ENCODE measurements around the gene RBPJ. TPM values are rescaled to one million over a fixed set of nuclear protein-coding genes. Genes with fewer than 3 reads are reported as not detected.

The RBPJ gene
- total and polyA plus RNA-seq, 2 of the 8 experiments (the other 6 are each of a cell fraction or from before 2014, with no cell fraction given), result 65.5 to 217 TPM

DNA sequence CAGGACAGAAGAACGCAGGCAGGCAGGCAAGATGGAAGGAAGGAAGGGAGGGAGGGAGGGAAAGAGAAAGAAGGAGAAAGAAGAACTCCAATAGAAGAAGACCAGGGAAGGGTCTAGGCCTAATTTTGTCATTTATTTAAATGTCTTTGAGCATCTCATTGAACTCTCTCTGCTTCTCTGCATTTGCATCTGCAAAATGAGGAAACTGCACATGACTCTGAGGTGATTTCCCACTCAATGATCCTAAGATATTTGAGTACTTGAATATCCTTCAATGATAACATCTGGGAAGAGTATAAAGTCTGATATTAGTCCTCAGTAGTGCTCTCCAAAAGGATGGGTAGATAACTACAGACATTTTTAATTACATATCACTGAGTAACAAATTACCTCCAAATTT is 33.1 kb upstream of the RBPJ start (continued):
- TF ChIP-seq, protein P1, sequence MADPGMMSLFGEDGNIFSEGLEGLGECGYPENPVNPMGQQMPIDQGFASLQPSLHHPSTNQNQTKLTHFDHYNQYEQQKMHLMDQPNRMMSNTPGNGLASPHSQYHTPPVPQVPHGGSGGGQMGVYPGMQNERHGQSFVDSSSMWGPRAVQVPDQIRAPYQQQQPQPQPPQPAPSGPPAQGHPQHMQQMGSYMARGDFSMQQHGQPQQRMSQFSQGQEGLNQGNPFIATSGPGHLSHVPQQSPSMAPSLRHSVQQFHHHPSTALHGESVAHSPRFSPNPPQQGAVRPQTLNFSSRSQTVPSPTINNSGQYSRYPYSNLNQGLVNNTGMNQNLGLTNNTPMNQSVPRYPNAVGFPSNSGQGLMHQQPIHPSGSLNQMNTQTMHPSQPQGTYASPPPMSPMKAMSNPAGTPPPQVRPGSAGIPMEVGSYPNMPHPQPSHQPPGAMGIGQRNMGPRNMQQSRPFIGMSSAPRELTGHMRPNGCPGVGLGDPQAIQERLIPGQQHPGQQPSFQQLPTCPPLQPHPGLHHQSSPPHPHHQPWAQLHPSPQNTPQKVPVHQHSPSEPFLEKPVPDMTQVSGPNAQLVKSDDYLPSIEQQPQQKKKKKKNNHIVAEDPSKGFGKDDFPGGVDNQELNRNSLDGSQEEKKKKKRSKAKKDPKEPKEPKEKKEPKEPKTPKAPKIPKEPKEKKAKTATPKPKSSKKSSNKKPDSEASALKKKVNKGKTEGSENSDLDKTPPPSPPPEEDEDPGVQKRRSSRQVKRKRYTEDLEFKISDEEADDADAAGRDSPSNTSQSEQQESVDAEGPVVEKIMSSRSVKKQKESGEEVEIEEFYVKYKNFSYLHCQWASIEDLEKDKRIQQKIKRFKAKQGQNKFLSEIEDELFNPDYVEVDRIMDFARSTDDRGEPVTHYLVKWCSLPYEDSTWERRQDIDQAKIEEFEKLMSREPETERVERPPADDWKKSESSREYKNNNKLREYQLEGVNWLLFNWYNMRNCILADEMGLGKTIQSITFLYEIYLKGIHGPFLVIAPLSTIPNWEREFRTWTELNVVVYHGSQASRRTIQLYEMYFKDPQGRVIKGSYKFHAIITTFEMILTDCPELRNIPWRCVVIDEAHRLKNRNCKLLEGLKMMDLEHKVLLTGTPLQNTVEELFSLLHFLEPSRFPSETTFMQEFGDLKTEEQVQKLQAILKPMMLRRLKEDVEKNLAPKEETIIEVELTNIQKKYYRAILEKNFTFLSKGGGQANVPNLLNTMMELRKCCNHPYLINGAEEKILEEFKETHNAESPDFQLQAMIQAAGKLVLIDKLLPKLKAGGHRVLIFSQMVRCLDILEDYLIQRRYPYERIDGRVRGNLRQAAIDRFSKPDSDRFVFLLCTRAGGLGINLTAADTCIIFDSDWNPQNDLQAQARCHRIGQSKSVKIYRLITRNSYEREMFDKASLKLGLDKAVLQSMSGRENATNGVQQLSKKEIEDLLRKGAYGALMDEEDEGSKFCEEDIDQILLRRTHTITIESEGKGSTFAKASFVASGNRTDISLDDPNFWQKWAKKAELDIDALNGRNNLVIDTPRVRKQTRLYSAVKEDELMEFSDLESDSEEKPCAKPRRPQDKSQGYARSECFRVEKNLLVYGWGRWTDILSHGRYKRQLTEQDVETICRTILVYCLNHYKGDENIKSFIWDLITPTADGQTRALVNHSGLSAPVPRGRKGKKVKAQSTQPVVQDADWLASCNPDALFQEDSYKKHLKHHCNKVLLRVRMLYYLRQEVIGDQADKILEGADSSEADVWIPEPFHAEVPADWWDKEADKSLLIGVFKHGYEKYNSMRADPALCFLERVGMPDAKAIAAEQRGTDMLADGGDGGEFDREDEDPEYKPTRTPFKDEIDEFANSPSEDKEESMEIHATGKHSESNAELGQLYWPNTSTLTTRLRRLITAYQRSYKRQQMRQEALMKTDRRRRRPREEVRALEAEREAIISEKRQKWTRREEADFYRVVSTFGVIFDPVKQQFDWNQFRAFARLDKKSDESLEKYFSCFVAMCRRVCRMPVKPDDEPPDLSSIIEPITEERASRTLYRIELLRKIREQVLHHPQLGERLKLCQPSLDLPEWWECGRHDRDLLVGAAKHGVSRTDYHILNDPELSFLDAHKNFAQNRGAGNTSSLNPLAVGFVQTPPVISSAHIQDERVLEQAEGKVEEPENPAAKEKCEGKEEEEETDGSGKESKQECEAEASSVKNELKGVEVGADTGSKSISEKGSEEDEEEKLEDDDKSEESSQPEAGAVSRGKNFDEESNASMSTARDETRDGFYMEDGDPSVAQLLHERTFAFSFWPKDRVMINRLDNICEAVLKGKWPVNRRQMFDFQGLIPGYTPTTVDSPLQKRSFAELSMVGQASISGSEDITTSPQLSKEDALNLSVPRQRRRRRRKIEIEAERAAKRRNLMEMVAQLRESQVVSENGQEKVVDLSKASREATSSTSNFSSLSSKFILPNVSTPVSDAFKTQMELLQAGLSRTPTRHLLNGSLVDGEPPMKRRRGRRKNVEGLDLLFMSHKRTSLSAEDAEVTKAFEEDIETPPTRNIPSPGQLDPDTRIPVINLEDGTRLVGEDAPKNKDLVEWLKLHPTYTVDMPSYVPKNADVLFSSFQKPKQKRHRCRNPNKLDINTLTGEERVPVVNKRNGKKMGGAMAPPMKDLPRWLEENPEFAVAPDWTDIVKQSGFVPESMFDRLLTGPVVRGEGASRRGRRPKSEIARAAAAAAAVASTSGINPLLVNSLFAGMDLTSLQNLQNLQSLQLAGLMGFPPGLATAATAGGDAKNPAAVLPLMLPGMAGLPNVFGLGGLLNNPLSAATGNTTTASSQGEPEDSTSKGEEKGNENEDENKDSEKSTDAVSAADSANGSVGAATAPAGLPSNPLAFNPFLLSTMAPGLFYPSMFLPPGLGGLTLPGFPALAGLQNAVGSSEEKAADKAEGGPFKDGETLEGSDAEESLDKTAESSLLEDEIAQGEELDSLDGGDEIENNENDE (IDR thresholded peaks at IDR 0.05; ENCODE audit: insufficient replicate concordance, low read length), result no peak
- no peak for TF ChIP-seq NANOG (IDR thresholded peaks at IDR 0.05; ENCODE audit: insufficient read depth, low read depth, low read length, poor library complexity, severe bottlenecking)
- no peak for TF ChIP-seq ZNF274 (IDR thresholded peaks at IDR 0.05; ENCODE audit: borderline replicate concordance, extremely low read depth, low read length)
- TF ChIP-seq CEBPB (IDR thresholded peaks at IDR 0.05; ENCODE audit: low read depth, low read length), result no peak
- no peak for TF ChIP-seq CHD2 (IDR thresholded peaks at IDR 0.05; ENCODE audit: low read length)
- TF ChIP-seq POLR2AphosphoS5 (IDR thresholded peaks at IDR 0.05; ENCODE audit: low read depth, low read length), result no peak

Data from H1 (cell line).